IPS-18c (cell line): Measurements from ENCODE around the gene PTCD1.
"Not testable (repeated sequence)": the region's sequence is repeated elsewhere in the genome, so short reads cannot be mapped to it uniquely, and the experiment has no call there.

Experiments
- H3K4me3 ChIP-seq: 2 replicates; pipeline ENCODE4 v1.7.0; 2013; ENCODE audit warnings: low read depth, mild to moderate bottlenecking, low read length, moderate library complexity; ENCODE audit not compliant: insufficient read depth
- H3K9me3 ChIP-seq: one replicate; pipeline ENCODE4 v1.6.1; 2013; ENCODE audit warnings: mild to moderate bottlenecking, low read length, moderate library complexity; ENCODE audit not compliant: control insufficient read depth, insufficient read depth

Gene PTCD1

GRCh38 chr7:99420986-99421385, 17.6 kb downstream of the PTCD1 start:
- H3K4me3 ChIP-seq, result no peak overlapping the region
- peaks cover 2% of the 10 kb centered on the region for H3K9me3 ChIP-seq

GRCh38 chr7:99420213-99420612, 18.4 kb downstream of the PTCD1 start:
- Histone ChIP-seq H3K9me3 (no peaks in the 10 kb centered on the region), H3K4me3 (no peak overlapping the region)

GRCh38 chr7:99419323-99420021, 19.1 kb downstream of the PTCD1 start:
- Histone ChIP-seq H3K4me3 (no peak overlapping the region), H3K9me3 (no peaks in the 10 kb centered on the region)

- Histone ChIP-seq H3K4me3 (no peak overlapping the region), H3K9me3 (no peaks in the 10 kb centered on the region)
Observed at GRCh38 chr7:99418260-99418659, 20.3 kb downstream of the PTCD1 start.

GRCh38 chr7:99415513-99416127, 23.0 kb downstream of the PTCD1 start:
- H3K4me3 ChIP-seq, H3K9me3 ChIP-seq: not testable (repeated sequence)

GRCh38 chr7:99410635-99411034, 28.0 kb downstream of the PTCD1 start:
- H3K4me3 ChIP-seq, result no peak overlapping the region

GRCh38 chr7:99409806-99410205, 28.8 kb downstream of the PTCD1 start:
- Histone ChIP-seq H3K4me3 (peak overlapping the region; percentile 98), H3K9me3 (no peaks in the 10 kb centered on the region)

More at GRCh38 chr7:99410635-99411034, 28.0 kb downstream of the PTCD1 start:
- no peaks in the 10 kb centered on the region for H3K9me3 ChIP-seq

- peak overlapping the region; percentile 98 for H3K4me3 ChIP-seq
- no peaks in the 10 kb centered on the region for H3K9me3 ChIP-seq
Observed at GRCh38 chr7:99409192-99409572, 29.4 kb downstream of the PTCD1 start.

GRCh38 chr7:99408379-99409191, 30.0 kb downstream of the PTCD1 start, which contains the start of the genes BUD31 and PDAP1:
Gene BUD31, plus strand, starts transcription at chr7:99408969. Its CDS starts 2,124 bp downstream, at chr7:99411093.
Gene PDAP1, minus strand, starts transcription at chr7:99408597. Its CDS starts 49 bp downstream, at chr7:99408548.
- no peaks in the 10 kb centered on the region for H3K9me3 ChIP-seq
- H3K4me3 ChIP-seq, result peak within 1 kb of the TSS; percentile 98

GRCh38 chr7:99407872-99408378, 30.7 kb downstream of the PTCD1 start:
- Histone ChIP-seq H3K9me3 (no peaks in the 10 kb centered on the region), H3K4me3 (peak overlapping the region; percentile 98)

- Histone ChIP-seq H3K9me3 (no peaks in the 10 kb centered on the region), H3K4me3 (no peak overlapping the region)
Observed at GRCh38 chr7:99406557-99406956, 32.0 kb downstream of the PTCD1 start.

- Histone ChIP-seq H3K9me3 (no peaks in the 10 kb centered on the region), H3K4me3 (no peak overlapping the region)
Observed at GRCh38 chr7:99404977-99405320, 33.6 kb downstream of the PTCD1 start.

GRCh38 chr7:99404235-99404976, 34.2 kb downstream of the PTCD1 start:
- Histone ChIP-seq H3K4me3 (no peak overlapping the region), H3K9me3 (no peaks in the 10 kb centered on the region)

- Histone ChIP-seq H3K9me3 (no peaks in the 10 kb centered on the region), H3K4me3 (no peak overlapping the region)
Observed at GRCh38 chr7:99403764-99404163, 34.8 kb downstream of the PTCD1 start.

GRCh38 chr7:99402854-99403253, 35.7 kb downstream of the PTCD1 start:
- no peaks in the 10 kb centered on the region for H3K9me3 ChIP-seq
- no peak overlapping the region for H3K4me3 ChIP-seq

GRCh38 chr7:99399597-99399996, 39.0 kb downstream of the PTCD1 start:
- Histone ChIP-seq H3K9me3 (no peaks in the 10 kb centered on the region), H3K4me3 (no peak overlapping the region)

GRCh38 chr7:99398891-99399445, 39.6 kb downstream of the PTCD1 start:
- Histone ChIP-seq H3K4me3 (no peak overlapping the region), H3K9me3 (no peaks in the 10 kb centered on the region)
